Endothelial cell of umbilical vein (primary cell): ENCODE measurements around the gene STPG4. TPM values are rescaled to one million over a fixed set of nuclear protein-coding genes. Genes with fewer than 3 reads are reported as not detected.

Source experiments
- BruUV-seq: library from RNA; stranded (reverse); fragments of 400-500 nt; replicated peaks from 2 replicates; lab custom pipeline; 2021; lab: Mats Ljungman, UMichigan
- CTCF ChIA-PET: fragments of 300-600, 350-600 bp; sonication (Branson Sonifier 250); formaldehyde crosslinking; loops from one replicate; lab custom pipeline; 2021; ENCODE audit warnings: antibody characterized with exemption, inconsistent platforms; lab: Charles Lee
- POLR2A ChIA-PET: fragments of 300-600, 350-600 bp; sonication (Branson Sonifier 250); formaldehyde crosslinking; loops from one replicate; lab custom pipeline; 2021; ENCODE audit warnings: antibody characterized with exemption, inconsistent platforms; lab: Charles Lee
- DNase-seq: peaks from one replicate; pipeline ENCODE4 v3.0.0-alpha.2; 2011; ENCODE audit warnings: low read depth, low spot score
- FAIRE-seq: peaks from 2 replicates; lab custom pipeline; 2011; peaks lifted over from hg19 to GRCh38; lab: Jason Lieb, UNC
- H2AFZ ChIP-seq: 2 replicates; pipeline ENCODE4 v1.6.0; 2012; ENCODE audit warnings: low read depth, low read length, control low read depth, inconsistent platforms
- H3K27ac ChIP-seq: 2 replicates; pipeline ENCODE4 v1.5.1; 2011; ENCODE audit warnings: low read depth, mild to moderate bottlenecking, control low read depth, low read length, moderate library complexity; ENCODE audit not compliant: insufficient read depth
- H3K27me3 ChIP-seq, 2 experiments: 2 replicates each; pipeline versions ENCODE4 v1.6.0 to v1.6.1; 2011; ENCODE audit warnings: low read length in 2 of 2, mixed read lengths in 1 of 2; ENCODE audit not compliant: control insufficient read depth in 2 of 2, insufficient read depth in 2 of 2
- H3K36me3 ChIP-seq, 2 experiments: 2 replicates in 1 of 2; 3 replicates in 1 of 2; pipeline ENCODE4 v1.5.1; 2011; ENCODE audit warnings: low read length in 2 of 2, mild to moderate bottlenecking in 1 of 2, moderate library complexity in 1 of 2; ENCODE audit not compliant: control insufficient read depth in 2 of 2, insufficient read depth in 2 of 2; ENCODE audit errors: extremely low read depth in 1 of 2
- H3K4me1 ChIP-seq: 3 replicates; pipeline ENCODE4 v1.5.1; 2011; ENCODE audit warnings: mild to moderate bottlenecking, low read length; ENCODE audit not compliant: control insufficient read depth, insufficient read depth; ENCODE audit errors: extremely low read depth
- H3K4me2 ChIP-seq: 2 replicates; pipeline ENCODE4 v1.6.1; 2011; ENCODE audit warnings: low read length, control low read depth, mixed read lengths; ENCODE audit not compliant: insufficient read depth
- H3K4me3 ChIP-seq, 3 experiments: fragments of 200-600 bp in 1 of 3; sonication (generic), shearing (Covaris generic) in 1 of 3; replicated peaks in 1 of 3; 2 replicates each; pipeline ENCODE4 v1.5.1; 2011 to 2016; ENCODE audit warnings: control low read depth in 3 of 3, low read length in 3 of 3, mild to moderate bottlenecking in 2 of 3, inconsistent platforms in 1 of 3, low read depth in 1 of 3, moderate library complexity in 1 of 3; ENCODE audit not compliant: insufficient read depth in 1 of 3
- H3K79me2 ChIP-seq: 2 replicates; pipeline ENCODE4 v1.6.0; 2012; ENCODE audit warnings: low read length, inconsistent platforms; ENCODE audit not compliant: control insufficient read depth, insufficient read depth
- H3K9ac ChIP-seq: replicated peaks from 2 replicates; pipeline ENCODE3; 2011; ENCODE audit warnings: low read length, control low read depth; ENCODE audit not compliant: insufficient read depth; ENCODE audit errors: extremely low read depth
- H3K9me1 ChIP-seq: replicated peaks from 3 replicates; pipeline ENCODE4 v1.6.0; 2011; ENCODE audit warnings: mild to moderate bottlenecking, low read length; ENCODE audit not compliant: control insufficient read depth, insufficient read depth; ENCODE audit errors: extremely low read depth
- H3K9me3 ChIP-seq: replicated peaks from 2 replicates; pipeline ENCODE4 v1.5.1; 2012; ENCODE audit warnings: low read length, inconsistent platforms; ENCODE audit not compliant: control insufficient read depth, insufficient read depth
- H4K20me1 ChIP-seq: replicated peaks from 2 replicates; pipeline ENCODE3; 2011; ENCODE audit warnings: mild to moderate bottlenecking, low read length; ENCODE audit not compliant: control insufficient read depth, insufficient read depth; ENCODE audit errors: extremely low read depth
- CTCF ChIP-seq, 2 donors: IDR thresholded peaks; 1 replicate in 1 of 2; 2 replicates in 1 of 2; pipeline ENCODE4 v1.5.1; 2011; ENCODE audit warnings: low read length in 2 of 2, mild to moderate bottlenecking in 2 of 2, moderate library complexity in 2 of 2, control low read depth in 1 of 2, inconsistent platforms in 1 of 2, low read depth in 1 of 2; ENCODE audit not compliant: insufficient read depth in 1 of 2; ENCODE audit errors: extremely low read depth in 1 of 2
- GATA2 ChIP-seq: IDR thresholded peaks from 2 replicates; pipeline ENCODE4 v1.7.0; 2011; ENCODE audit warnings: low read depth, mild to moderate bottlenecking, moderate library complexity, mixed read lengths, low read length; ENCODE audit not compliant: insufficient read length, insufficient read depth
- MAX ChIP-seq: IDR thresholded peaks from 2 replicates; pipeline ENCODE4 v1.6.1; 2011; ENCODE audit not compliant: insufficient read depth, insufficient read length
- MYC ChIP-seq: IDR thresholded peaks from one replicate; pipeline ENCODE4 v1.6.1; 2011; ENCODE audit warnings: mild to moderate bottlenecking, low read depth, low read length
- POLR2A ChIP-seq: IDR thresholded peaks from 2 replicates; pipeline ENCODE4 v1.6.1; 2012; ENCODE audit warnings: low read depth, mild to moderate bottlenecking, control low read depth, low read length
- POLR2AphosphoS5 ChIP-seq: IDR thresholded peaks from 2 replicates; pipeline ENCODE4 v1.6.1; 2012; ENCODE audit warnings: low read depth, mild to moderate bottlenecking, control low read depth, low read length, moderate library complexity; ENCODE audit not compliant: insufficient read depth
- dilution Hi-C: fragments of 300-500 bp; cut with MboI; formaldehyde crosslinking; loops from one replicate; pipeline ENCODE4 v1.15.0; 2019; ENCODE audit warnings: low sequenced_read_pairs; ENCODE audit not compliant: extremely low pct_ligation_motif_present
- intact Hi-C: fragments of 100-400 bp; cut with micrococcal nuclease; formaldehyde crosslinking; loops from one replicate; pipeline ENCODE4 v1.10.0; 2022
- polyA plus RNA-seq, 4 experiments: library from polyadenylated mRNA; depleted of rRNA in 3 of 4; stranded (reverse) in 3 of 4; unstranded in 1 of 4; fragments of >200 nt; gene quantifications; 2 replicates each; pipeline versions ENCODE4 v1.2.1 to v1.2.3, GENCODE V29; 2011 to 2012; ENCODE audit warnings: missing spikeins in 1 of 4
- total RNA-seq: library from RNA; stranded (reverse); gene quantifications from 2 replicates; pipeline ENCODE4 v1.2.3, GENCODE V29; 2021

STPG4 gene
- total and polyA plus RNA-seq, 2 donors (not counting 3 experiments of a cell fraction or from before 2014, with no cell fraction given): 0.53 TPM; not detected in 1

- H3K36me3 ChIP-seq: peaks cover 0 to 8% of the 10 kb centered on the region in 2 experiments
- peak overlapping the region; percentile 100 for H3K9ac ChIP-seq
- peak overlapping the region; percentile 68 to 91 (median 90) for H3K4me3 ChIP-seq
- no peaks in the 10 kb centered on the region for H3K27me3 ChIP-seq
- H2AFZ ChIP-seq: no peak overlapping the region
- DNase-seq: peak; percentile 56
- H3K79me2 ChIP-seq: peaks cover 65% of the 10 kb centered on the region
- no peaks in the 10 kb centered on the region for H3K9me3 ChIP-seq
- no peaks in the 10 kb centered on the region for H3K9me1 ChIP-seq
- H3K4me2 ChIP-seq: peak overlapping the region; percentile 97
- peak overlapping the region; percentile 100 for H3K27ac ChIP-seq
- no peak for TF ChIP-seq MYC
- no peak for TF ChIP-seq CTCF (IDR thresholded peaks at IDR 0.05; ENCODE audit: extremely low read depth in 1 of 2, insufficient read depth in 1 of 2, low read depth in 1 of 2, low read length in 2 of 2)
- TF ChIP-seq POLR2A: peak; percentile 22
- TF ChIP-seq MAX: no peak
- no peak for TF ChIP-seq GATA2
- no peak for TF ChIP-seq POLR2AphosphoS5
- CTCF ChIA-PET: interaction anchor here (1.0 to 3.8 kb wide), 4 partner anchors 10 to 185 kb away, joined by 3 to 24 read pairs (median 4); partner anchors contain the start of gene STPG4
- peaks cover 41% of the 10 kb centered on the region for H3K4me1 ChIP-seq
- intact Hi-C loops (loop anchor here (5.0 kb wide), 1 partner anchor 88 kb away; no protein-coding TSS in a partner anchor), dilution Hi-C loops (no loop called here)
- H4K20me1 ChIP-seq: peaks cover 8% of the 10 kb centered on the region
- FAIRE-seq: peak; percentile 35
- POLR2A ChIA-PET: no interaction called here
- no TSS peak for BruUV-seq
Observed at GRCh38 chr2:47174733-47175361, 19.7 kb upstream of the STPG4 start.
